WTC11 (cell line): ENCODE results near the gene IRF4. TPM values are rescaled to one million over a fixed set of nuclear protein-coding genes. Genes with fewer than 3 reads are reported as not detected.

Experiments used
- ATAC-seq: fragments of 200-7000 bp; cut with Tn5 transposase; 2 replicates; pipeline ENCODE4 v1.10.0; 2021; ENCODE audit warnings: mild to moderate bottlenecking, moderate library complexity
- CTCF ChIA-PET: fragments of 300-600 bp; sonication (Branson Sonifier 250); formaldehyde crosslinking; loops from one replicate; lab custom pipeline; 2021; ENCODE audit warnings: antibody characterized with exemption; lab: Charles Lee
- POLR2A ChIA-PET: fragments of 350-600 bp; sonication (Branson Sonifier 250); formaldehyde crosslinking; loops from one replicate; lab custom pipeline; 2021; ENCODE audit warnings: antibody characterized with exemption; lab: Charles Lee
- DNase-seq: peaks from one replicate; pipeline ENCODE4 v3.0.0; 2021; ENCODE audit warnings: low spot score
- H3K27ac Mint-ChIP-seq: 2 replicates; pipeline ENCODE4 v1.8.0; 2021; ENCODE audit warnings: mixed read lengths
- H3K27me3 Mint-ChIP-seq: 2 replicates; pipeline ENCODE4 v1.8.0; 2021; ENCODE audit warnings: low read depth, mild to moderate bottlenecking, moderate library complexity, mixed read lengths
- H3K36me3 Mint-ChIP-seq: 2 replicates; pipeline ENCODE4 v1.8.0; 2021; ENCODE audit warnings: mixed read lengths
- H3K4me1 Mint-ChIP-seq: 2 replicates; pipeline ENCODE4 v1.8.0; 2022; ENCODE audit warnings: mixed read lengths
- H3K4me3 Mint-ChIP-seq: 2 replicates; pipeline ENCODE4 v1.8.0; 2021; ENCODE audit warnings: mild to moderate bottlenecking, moderate library complexity, mixed read lengths
- H3K9me3 Mint-ChIP-seq: 2 replicates; pipeline ENCODE4 v1.8.0; 2021; ENCODE audit warnings: mixed read lengths
- AFF4 ChIP-seq: sonication (generic); formaldehyde crosslinking; IDR thresholded peaks from 2 replicates; pipeline ENCODE4 v1.8.1; 2023; ENCODE audit warnings: mild to moderate bottlenecking, missing genetic modification reagents, borderline replicate concordance
- FOXP4 ChIP-seq: sonication (generic); formaldehyde crosslinking; IDR thresholded peaks from 2 replicates; pipeline ENCODE4 v1.8.0; 2022; ENCODE audit warnings: mild to moderate bottlenecking, missing genetic modification reagents
- JUN ChIP-seq: sonication (generic); formaldehyde crosslinking; IDR thresholded peaks from 2 replicates; pipeline ENCODE4 v1.8.0; 2023; ENCODE audit warnings: mild to moderate bottlenecking, missing genetic modification reagents
- PRDM15 ChIP-seq: sonication (generic); formaldehyde crosslinking; IDR thresholded peaks from 2 replicates; pipeline ENCODE4 v1.8.0; 2022; ENCODE audit warnings: missing genetic modification reagents
- RELA ChIP-seq: sonication (generic); formaldehyde crosslinking; IDR thresholded peaks from 2 replicates; pipeline ENCODE4 v1.8.1; 2022; ENCODE audit warnings: missing genetic modification reagents, mild to moderate bottlenecking, borderline replicate concordance
- ZBTB43 ChIP-seq: sonication (generic); formaldehyde crosslinking; IDR thresholded peaks from 2 replicates; pipeline ENCODE4 v1.8.1; 2023; ENCODE audit warnings: mild to moderate bottlenecking, missing genetic modification reagents
- ZMAT4 ChIP-seq: fragments of 250-450 bp; sonication (Bioruptor Pico); IDR thresholded peaks from 2 replicates; pipeline ENCODE4 v1.9.0; 2021; ENCODE audit warnings: mild to moderate bottlenecking
- ZNF219 ChIP-seq: sonication (generic); formaldehyde crosslinking; IDR thresholded peaks from 2 replicates; pipeline ENCODE4 v1.8.0; 2023; ENCODE audit warnings: missing genetic modification reagents, mild to moderate bottlenecking, borderline replicate concordance
- ZNF317 ChIP-seq: sonication (generic); formaldehyde crosslinking; IDR thresholded peaks from 2 replicates; pipeline ENCODE4 v1.8.1; 2023; ENCODE audit warnings: low read depth, mild to moderate bottlenecking, moderate library complexity, missing genetic modification reagents, borderline replicate concordance
- total RNA-seq: library from RNA; stranded (reverse); gene quantifications from 3 replicates; pipeline ENCODE4 v1.2.3, GENCODE V29; 2021

The IRF4 gene
- total RNA-seq, 1 experiment from 2014 or later, result 1.6 TPM

GRCh38 chr6:404685-405423 is 13.3 kb downstream of the IRF4 start:
- H3K27ac Mint-ChIP-seq, result no peak overlapping the region
- H3K4me1 Mint-ChIP-seq, result peaks cover 12% of the 10 kb centered on the region
- H3K9me3 Mint-ChIP-seq, result no peaks in the 10 kb centered on the region
- no peaks in the 10 kb centered on the region for H3K27me3 Mint-ChIP-seq
- H3K36me3 Mint-ChIP-seq, result no peaks in the 10 kb centered on the region
- DNase-seq, result no peak
- CTCF ChIA-PET, result interaction anchor here (1.6 to 4.8 kb wide), 2 partner anchors 19 to 188 kb away, joined by 3 to 19 read pairs; no protein-coding TSS in a partner anchor
- H3K4me3 Mint-ChIP-seq, result no peak overlapping the region
- TF ChIP-seq ZBTB43 (CRISPR knock-in tag) (no peak), JUN (CRISPR knock-in tag) (no peak), ZMAT4 (no peak), ZNF219 (no peak), ZNF317 (no peak)
- POLR2A ChIA-PET, result no interaction called here
- ATAC-seq, result no peak

GRCh38 chr6:408148-408547 is 16.6 kb downstream of the IRF4 start:
- no peak overlapping the region; the same call in 1 of the 2 replicates for H3K27ac Mint-ChIP-seq
- TF ChIP-seq AFF4 (CRISPR knock-in tag) (no peak), PRDM15 (CRISPR knock-in tag) (no peak), RELA (CRISPR knock-in tag) (no peak), FOXP4 (CRISPR knock-in tag) (no peak)
- TF ChIP-seq, all 79 proteins: peak for 0
- H3K36me3 Mint-ChIP-seq, result no peaks in the 10 kb centered on the region
- no peak for DNase-seq
- ATAC-seq, result no peak
- H3K9me3 Mint-ChIP-seq, result no peaks in the 10 kb centered on the region
- no peaks in the 10 kb centered on the region for H3K27me3 Mint-ChIP-seq
- H3K4me1 Mint-ChIP-seq, result peaks cover 24% of the 10 kb centered on the region
- H3K4me3 Mint-ChIP-seq, result no peak overlapping the region
- ChIA-PET CTCF (interaction anchor here (1.0 to 4.8 kb wide), 16 partner anchors 9 to 224 kb away, joined by 3 to 21 read pairs (median 5); partner anchors contain the start of gene IRF4), POLR2A (no interaction called here)
